Urothelium cell line (cell line): ENCODE measurements around the gene FAM110D.

ENCODE experiments used
- DNase-seq: peaks from one replicate; pipeline ENCODE4 v3.0.0; 2011; ENCODE audit warnings: low spot score, mixed read lengths
- FAIRE-seq: peaks from 2 replicates; lab custom pipeline; 2011; peaks lifted over from hg19 to GRCh38; lab: Jason Lieb, UNC

The FAM110D gene

DNA sequence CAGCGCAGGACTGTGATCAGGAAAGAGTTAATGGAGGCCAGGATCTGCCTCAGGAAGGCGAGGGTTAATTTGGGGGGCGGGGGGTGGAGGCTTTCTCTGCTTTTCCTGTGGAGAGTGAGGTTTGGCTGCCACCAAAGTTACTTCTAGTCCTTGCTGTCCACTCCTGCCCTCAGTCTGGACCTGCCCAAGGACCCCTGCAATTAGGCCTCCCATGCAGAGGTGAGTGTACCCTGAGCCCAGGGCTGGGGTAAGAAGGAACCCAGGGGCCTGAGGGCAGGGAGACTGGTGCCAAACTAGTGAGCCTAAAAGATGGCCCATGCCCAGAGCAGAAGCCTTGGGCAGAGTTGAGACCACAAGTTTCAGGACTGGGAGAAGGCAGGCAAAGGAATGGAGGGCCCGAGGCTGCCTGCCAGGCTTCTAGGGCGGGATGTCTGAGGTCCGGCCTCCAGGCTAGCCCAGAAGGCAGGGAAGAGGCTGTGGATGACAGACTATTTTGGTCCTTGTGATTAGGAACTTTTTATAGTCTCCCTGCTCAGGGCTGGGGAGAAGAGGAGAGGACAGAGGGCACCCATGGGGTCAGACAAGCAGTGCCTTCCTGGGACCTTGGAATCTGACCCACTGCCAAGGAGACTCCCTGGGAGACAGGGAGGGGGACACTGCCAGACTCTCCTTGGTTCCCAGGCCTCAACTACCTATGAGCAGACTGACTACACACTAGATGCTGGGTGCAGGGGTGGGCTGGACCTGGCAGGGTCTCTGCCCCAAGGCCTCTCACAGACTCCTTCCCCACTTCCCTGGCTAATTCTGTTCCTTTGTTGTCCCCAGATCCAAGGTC, at the start of gene FAM110D:
TSS of gene FAM110D (plus strand) at position 172 of the 835 bp plus-strand sequence. CDS start 2,213 bp downstream, outside the sequence.
- no peak for FAIRE-seq

DNA sequence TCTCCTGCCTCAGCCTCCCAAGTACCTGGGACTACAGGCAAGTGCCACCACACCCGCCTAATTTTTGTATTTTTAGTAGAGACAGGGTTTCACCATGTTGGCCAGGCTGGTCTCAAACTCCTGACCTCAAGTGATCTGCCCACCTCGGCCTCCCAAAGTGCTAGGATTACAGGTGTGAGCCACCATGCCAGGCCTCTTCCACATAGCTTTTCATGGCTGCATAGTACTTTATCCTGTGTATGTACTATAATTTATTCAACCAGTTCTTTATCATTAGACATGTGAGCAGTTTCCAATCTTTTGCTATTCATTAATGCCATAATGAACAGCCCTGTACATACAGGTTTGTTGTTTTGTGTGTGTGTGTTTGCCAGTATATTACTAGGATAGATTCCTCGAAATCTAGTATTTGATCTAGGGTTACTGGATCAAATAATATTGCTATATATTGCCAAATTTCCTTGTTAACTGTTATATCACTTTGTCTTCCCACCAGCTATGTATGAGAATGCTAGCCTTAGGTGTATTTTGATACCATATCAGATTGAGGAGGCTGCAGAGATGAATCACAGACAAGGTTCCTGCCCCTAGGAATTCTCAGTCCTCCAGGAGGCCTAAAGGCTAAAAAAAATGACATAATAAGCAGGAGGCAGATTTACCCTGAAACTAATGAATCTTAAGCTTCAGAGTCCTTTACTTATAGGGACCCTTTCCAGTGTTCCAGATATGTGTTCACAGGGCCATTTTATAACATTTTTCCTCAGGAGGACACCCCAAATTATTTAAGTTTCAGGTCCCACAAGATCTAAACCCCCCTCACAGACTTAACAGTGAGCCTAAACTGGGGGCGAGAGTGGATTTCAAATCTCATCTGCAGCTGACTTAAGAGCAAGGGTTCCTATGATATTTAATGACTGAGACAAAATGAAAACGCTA, 49.4 kb upstream of the FAM110D start:
- FAIRE-seq: no peak

More for the DNA sequence above, at the start of gene FAM110D:
- DNase-seq: no peak

DNA sequence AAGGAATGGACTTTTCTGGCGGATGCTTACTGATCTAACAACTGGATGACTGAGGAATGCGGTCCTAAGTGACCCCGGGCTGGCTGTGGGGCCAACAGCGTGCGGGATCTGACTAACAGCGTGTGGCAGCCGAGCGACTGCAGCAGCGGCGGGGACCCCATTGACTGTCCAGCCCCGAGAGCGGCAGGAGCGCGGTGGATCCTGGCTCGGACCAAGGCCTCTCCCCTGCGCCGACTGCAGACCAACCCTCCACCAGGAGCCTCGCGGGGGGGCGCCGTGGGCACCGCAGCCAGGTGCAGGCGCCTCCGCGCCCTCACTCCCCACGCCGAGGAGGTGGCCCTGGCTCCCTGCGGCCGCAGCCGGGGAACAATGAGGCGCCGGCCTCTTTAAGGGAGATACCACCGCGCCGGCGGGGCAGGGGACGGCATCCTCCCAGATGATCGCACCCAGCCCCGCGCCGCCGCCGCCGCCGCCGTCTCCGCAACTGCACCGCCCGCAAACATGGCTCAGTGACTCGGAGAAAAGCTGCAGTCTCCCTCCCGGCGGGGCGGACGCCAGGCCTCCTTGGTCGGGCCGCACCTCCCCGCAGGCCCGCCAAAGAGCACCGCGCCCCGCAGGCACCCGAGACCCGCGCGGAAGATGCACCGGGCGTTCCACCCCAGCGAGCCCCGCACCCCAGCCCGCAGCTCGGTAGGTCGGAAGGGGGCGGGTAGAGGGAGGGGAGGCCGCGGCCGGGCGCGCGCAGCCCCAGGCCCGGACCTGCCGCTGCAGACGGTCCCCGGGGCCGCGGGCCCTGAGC, 47.9 kb upstream of the FAM110D start:
- FAIRE-seq: peak; percentile 32
- peak; percentile 83 for DNase-seq

More for the DNA sequence above, 49.4 kb upstream of the FAM110D start:
- no peak for DNase-seq

DNA sequence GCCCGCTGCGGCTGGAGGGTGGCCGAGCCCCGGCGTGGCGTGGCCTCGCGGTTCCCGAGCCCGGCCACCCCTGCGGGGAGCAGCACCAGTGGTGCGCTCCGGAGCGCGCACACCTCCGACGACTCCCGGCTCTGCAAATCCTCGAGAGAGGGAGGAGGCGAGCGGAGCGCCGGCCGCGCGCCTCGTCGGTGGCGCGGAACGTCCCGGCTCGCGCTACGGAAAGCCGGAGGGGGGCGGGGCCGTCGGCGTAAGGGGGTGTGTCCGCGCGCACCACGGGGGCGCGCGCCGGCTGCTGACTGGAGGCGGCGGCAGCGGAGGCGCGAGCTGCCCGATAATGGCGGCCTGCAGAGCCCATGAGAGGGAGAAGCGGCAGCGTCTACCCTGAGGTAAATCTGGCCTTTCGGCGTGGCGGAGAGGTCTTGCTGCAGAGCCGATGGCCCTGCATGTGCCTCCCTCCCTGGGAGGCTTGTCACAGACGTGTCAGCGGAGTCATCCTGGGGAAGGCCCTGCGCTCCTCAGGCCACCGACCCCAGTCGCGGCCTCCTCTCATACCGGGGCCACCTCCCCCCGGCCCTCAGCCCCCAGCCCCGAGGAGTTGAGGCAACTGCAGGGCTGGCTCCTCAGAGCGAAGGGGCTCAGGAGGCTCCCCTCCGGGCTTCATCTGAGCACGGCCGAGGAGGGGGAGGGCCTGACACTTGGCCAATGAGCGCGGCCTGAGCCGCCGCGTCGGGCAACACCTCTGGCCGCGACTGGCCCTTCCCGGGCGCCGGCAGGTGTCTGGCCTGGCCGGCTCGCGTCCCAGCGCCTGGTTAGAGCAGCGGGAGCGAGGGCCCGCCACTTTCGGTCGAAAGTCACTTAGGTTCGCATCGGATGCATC, 47.1 kb upstream of the FAM110D start, which contains the start of gene PDIK1L:
TSS of gene PDIK1L (plus strand) at position 295 of the 877 bp plus-strand sequence. CDS start 2,485 bp downstream, outside the sequence.
- peak; percentile 92 for FAIRE-seq
- DNase-seq: peak; percentile 95

DNA sequence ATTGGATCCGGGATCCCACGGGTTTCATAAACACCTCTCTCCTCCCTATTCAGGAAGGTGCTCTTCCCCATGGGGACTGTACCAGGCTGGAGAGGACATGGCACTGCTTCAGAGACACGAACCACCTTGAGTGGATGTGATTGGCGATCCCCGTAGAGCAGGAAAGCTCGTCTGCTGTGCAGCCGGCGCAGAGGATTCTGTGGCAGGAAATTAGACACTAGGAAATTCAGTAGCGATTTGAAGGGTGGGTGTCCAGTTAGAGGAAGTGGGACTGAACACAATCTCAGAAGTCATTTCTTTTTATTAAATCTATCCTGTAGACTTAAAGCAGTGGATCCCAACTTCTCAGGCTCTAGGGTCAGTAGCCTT, 46.5 kb upstream of the FAM110D start:
- no peak for FAIRE-seq
- DNase-seq: no peak

DNA sequence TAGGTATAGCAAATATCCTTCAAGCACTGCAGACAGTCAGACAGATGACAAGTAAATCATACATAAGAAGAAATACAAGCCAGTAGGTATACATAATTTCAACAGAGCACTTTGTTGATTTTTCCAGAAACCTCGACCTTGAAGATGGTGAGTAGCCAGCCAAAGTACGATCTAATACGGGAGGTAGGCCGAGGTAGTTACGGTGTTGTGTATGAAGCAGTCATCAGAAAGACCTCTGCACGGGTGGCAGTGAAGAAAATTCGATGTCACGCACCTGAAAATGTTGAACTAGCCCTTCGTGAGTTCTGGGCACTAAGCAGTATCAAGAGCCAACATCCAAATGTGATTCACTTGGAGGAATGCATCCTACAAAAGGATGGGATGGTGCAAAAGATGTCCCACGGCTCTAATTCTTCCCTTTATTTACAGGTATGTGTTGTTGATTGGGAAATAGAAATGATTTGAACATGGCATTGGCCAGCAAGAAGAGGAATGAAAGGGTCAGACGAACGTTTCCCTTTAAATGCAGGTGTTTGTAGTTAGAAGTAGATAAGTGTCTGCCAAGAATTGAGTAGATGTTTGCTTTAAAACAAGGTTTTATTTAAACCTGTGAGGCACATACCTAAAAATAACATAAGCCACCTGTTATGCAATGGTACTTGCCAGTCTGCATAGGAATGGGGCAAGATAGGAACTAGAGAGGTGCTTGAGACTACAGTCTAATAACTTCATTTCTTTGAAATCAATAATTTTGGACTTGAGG, 44.5 kb upstream of the FAM110D start:
- DNase-seq (no peak), FAIRE-seq (no peak)

DNA sequence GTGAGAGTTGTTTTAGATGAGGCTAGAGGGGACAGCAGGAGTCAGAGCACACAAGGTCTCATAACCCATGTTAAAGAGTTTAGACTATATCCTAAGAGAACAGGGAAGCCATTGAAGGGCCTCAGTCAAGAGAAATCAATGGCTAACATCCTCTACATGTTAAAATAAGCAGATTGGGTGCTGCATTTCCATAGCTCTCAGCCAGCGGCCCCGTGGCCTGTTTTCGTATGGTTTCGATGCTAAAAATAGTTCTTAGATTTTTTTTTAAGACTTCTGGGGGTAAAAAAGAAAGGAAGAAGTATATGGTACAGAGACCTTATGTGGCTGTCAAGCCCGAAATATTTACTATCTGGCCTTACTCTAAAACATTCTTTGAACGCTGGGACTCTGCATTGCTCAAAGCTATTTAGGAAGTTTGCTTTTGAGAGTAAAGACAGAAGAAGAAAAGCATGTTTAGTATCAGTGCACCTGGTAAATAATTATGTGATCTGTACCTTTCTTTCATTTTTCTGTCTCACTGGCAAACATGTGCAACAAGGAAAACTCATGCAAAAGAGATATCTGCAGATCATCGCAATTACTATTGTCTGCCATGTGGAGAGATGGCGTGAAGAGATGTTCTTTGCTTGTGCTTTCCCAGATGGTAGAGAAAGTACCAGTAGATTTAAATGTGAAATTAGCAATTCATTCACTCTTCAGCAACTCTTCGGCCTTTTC, 38.8 kb upstream of the FAM110D start:
- no peak for FAIRE-seq
- no peak for DNase-seq

DNA sequence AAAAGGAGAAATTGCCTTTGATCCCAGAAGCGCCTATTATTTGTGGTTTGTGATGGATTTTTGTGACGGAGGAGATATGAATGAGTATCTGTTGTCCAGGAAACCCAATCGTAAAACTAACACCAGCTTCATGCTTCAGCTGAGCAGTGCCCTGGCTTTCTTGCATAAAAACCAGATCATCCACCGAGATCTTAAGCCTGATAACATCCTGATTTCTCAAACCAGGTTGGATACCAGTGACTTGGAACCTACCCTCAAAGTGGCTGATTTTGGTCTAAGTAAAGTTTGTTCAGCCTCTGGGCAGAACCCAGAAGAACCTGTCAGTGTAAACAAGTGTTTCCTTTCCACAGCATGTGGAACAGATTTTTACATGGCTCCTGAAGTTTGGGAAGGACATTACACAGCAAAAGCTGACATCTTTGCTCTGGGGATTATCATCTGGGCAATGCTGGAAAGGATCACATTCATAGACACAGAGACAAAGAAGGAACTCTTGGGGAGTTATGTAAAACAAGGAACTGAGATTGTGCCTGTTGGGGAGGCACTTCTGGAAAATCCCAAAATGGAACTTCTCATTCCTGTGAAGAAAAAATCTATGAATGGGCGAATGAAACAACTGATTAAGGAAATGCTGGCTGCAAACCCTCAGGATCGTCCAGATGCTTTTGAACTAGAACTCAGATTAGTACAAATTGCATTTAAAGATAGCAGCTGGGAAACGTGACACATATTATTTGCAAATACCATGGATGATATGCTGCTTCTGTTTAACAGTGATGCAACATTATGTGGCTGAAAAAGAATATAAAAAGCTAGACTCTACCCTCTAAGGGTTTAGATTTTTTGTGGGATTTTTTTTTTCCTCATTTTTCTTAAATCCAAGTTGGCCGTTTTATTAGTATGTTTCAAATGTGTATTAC, 36.8 kb upstream of the FAM110D start:
- FAIRE-seq (no peak), DNase-seq (no peak)

- no peak for FAIRE-seq
- DNase-seq: no peak
Observed at GRCh38 chr1:26122988-26123973, 35.6 kb upstream of the FAM110D start.

DNA sequence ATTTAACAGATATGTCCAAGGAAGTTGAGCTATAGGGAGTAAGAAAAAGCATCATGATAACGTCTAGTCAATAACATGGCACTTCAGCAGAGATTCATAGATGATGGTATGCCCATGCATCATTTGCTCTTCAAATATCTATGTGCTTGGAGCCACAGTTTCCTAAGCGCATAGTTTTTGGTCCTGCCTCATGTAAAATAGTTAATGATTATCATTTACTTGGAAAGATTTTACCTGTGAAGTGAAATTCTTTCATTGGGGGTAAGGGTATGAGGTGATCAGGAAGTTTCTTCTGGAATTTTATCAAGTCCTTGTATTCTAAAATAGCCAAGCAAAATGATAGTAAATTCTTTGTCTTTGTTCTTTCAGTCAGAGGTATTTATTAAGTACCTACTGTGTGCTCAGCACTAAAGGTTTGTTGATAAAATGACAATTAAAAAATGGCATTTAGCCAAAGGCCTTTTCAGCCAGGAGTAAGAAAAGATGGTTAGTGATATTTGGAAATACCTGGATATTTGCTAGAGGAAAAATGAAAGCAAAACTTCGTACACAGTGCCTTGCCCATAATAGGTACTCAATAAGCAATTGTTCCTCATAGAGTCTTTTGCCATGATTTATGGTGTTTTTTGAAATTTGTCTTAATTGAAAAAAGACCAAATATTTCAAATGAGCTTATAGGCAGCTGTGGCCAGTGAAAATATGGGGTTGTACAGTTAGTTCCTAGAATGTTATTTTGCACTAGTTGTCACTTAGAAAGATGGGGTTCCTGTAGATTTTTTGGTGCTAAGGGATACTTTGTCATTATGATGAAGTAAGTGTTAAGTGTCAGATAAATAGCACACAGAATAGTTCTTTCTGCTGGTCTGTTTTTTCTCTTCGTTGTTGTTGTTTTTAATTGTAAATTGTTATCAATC, 34.2 kb upstream of the FAM110D start:
- DNase-seq: no peak
- no peak for FAIRE-seq

GRCh38 chr1:26125382-26125781, 33.5 kb upstream of the FAM110D start:
- DNase-seq: no peak
- FAIRE-seq: no peak

- DNase-seq (no peak), FAIRE-seq (no peak)
Observed at GRCh38 chr1:26125946-26126320, 32.9 kb upstream of the FAM110D start.

DNA sequence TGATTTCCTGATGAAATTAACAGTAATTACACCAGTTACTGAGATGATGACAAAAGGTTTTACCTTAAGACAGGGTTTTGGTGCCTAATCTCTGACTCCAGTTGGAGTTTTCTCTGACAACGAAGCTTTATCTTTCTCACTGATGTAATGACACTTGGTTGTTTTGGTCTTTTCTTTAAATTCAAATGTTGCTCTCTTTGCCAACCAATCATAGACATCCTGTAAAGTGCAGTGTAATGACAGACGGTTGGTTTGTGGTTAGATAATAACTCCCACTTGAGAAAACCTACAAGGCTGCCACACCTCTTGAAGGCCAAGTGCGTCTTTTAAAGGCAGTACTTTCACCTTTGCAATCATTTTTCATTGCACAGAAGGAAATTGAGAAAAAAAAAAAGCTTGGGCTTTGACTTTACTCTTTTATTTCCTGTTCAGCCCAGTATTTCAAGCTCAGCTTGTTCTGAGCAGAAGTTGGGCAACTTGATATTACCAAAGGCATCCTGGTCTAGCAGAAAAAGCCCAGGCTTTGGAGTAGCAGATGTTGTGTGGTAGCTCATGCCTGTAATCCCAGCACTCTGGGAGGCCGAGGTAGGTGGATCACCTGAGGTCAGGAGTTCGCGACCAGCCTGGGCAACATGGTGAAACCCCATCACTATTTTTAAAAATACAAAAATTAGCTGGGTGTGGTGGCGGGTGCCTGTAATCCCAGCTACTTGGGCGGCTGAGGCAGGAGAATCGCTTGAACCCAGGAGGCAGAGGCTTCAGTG, 32.4 kb upstream of the FAM110D start:
- no peak for FAIRE-seq

More for the DNA sequence above, 32.4 kb upstream of the FAM110D start:
- DNase-seq: no peak
